ENCODE measurements around the gene LDLRAD4.
"Not testable (repeated sequence)": the region's sequence is repeated elsewhere in the genome, so short reads cannot be mapped to it uniquely, and the experiment has no call there.

The LDLRAD4 gene

DNA sequence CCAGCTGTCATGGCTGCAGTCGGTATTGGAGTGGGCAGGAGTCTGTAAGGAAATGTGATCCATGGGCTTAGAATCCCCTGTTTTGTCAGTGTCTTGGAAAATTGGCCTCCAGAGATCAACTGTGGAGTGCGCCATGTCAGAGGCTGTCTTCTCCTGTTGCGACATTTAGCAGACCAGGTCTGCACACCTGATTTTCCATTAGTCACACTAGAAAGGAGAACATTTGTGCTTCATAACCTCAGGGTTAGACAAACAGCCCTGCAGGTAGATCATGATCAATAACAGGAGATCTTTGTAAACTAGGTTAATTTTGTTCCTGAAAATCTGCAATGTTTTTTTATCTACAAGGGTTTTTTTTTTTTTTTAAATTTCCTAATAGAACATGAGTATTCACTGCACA is 28.0 kb downstream of the LDLRAD4 start:
- no peak for DNase-seq (ENCODE audit: low read depth)

DNA sequence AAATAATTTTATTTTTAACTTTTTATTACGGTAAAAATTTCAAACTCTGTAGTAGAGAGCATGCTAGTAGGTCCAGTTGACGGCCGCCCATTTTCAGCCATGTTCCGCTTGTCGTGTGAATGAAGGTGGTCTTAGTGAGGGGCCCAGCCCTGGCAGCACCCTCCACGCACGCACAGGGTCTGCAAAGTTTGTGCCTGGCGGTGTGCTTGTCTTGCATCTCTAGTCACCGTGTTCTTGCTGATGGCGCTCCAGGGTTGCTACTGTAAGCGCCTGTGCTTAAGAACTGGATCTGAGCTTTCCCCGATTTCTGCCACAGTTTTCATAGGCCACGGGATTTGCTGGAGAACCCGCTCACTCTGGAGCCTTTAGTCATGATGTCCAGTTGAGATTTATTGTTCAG is 28.9 kb downstream of the LDLRAD4 start:
- DNase-seq (ENCODE audit: low read depth), result no peak

DNA sequence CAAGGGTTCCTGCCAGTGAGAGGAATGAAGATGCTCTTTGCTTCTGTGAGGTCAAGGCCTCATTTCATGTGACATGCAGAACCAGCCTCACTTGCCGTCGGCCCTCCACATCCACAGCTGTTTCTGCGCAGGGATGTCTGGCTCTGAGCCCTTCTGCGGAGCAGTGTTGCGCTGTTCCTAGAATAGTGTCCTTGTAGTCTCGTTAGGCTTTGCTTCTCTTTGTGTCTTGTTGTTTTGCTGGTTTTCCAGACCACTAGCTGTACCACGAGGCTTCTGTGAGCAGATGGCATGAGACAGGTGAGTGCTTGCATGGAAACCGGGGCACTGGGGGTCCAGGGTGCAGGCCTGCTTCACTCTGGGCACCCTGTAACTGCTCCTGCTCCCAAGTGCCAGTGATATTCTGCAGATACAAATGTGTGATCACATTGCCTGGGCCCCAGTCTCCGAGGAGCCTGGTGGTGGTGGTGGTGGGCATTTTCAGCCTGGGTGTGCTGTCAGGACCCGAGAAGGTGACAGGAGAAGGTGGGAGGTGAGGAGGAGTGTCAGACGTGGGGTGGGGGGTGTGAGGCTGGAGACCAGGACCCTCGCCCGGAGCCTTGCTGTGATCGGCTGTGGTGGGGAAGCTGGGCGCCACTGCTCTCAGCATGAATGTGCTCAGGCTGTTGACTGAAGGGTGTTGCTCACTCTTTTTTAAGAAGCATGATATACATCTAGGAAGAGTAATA is 34.3 kb downstream of the LDLRAD4 start:
- DNase-seq (ENCODE audit: low read depth), result no peak

DNA sequence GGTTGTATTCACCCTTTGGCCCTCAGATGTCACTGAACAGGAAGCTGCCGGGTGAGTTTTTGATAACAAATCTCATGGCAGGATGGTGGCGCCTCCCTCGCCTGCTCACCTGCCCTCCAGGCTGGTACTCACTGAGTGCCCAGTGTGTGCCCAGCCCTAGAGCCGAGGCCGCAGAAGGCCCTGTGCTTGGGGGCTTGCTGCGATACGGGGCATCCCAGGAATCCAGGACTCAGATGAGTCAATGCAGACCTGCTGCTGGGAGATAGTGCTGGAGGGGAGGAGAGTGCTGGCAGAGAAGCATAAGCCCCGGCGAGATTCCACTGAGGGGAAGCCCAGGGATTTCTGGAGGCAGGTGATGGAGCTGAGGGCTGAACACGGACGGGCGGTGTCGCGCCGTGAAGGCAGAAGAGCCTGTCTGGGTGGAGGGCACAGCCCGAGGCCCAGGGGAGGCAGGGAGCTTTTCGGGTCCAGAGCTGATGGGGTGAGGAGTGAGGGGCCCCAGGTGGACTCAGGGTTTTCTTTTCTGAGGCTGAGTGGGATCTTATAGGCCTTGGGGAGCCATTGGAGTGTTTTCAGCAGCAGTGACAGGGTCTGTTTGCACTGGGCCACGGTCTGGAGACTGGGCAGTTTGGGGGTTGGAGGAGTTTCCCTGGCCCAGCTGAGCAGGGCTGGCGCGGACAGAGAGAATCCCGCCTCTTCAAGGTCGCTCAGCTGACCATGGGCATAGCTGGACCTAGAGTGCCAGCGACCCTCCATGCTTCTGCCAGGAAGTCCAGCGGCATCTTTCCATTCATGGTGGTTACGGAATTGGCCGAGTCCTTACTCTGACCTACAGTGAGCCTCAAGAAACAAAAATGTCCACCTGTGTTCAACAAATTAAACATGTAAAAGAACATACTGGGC is 35.5 kb downstream of the LDLRAD4 start:
- DNase-seq (ENCODE audit: low read depth), result no peak

DNA sequence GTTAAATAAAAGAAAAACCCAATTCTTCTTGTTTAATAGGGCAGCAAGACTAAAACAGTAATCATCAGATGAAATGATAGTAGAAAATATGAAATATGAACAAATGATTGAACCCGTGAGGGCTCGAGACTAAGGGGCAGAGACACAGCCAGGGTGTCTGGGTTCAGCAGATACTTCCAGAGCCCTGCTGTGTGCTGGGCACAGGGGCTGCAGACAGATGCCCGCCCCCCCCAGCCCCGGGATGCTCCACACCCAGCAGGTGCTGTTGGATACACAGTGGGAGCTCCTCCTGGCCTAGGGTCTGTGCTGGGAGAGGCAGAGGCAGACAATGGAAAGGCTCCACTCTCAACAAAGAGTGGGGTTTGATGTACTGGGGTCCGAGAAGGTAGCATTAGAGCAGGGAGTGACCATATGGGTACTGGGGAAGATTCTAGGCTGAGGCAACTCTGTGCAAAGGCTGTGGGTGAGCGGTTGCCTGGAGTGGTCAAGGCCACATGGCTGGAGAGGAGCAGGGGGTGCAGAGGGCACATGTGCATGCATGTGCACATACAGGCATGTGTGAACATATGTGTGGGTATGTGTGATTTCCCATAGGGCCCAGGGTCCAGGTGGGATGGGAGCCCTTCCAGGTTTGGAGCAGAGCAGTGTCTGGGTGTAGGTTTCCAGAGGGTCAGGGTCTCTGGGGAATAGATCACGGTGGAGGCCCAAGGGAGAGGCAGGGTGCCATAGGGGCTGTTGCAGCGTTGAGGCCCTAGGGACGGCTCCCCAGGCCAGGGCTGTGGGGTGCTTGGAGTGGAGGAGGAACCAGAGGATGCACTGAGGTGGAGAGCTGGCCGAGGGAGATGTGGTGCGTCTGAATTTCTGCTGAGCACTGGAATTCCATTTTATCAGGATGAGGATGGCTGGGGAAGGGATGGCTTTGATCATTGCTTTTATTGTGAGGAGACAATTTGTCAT is 36.7 kb downstream of the LDLRAD4 start:
- no peak for DNase-seq (ENCODE audit: low read depth)

DNA sequence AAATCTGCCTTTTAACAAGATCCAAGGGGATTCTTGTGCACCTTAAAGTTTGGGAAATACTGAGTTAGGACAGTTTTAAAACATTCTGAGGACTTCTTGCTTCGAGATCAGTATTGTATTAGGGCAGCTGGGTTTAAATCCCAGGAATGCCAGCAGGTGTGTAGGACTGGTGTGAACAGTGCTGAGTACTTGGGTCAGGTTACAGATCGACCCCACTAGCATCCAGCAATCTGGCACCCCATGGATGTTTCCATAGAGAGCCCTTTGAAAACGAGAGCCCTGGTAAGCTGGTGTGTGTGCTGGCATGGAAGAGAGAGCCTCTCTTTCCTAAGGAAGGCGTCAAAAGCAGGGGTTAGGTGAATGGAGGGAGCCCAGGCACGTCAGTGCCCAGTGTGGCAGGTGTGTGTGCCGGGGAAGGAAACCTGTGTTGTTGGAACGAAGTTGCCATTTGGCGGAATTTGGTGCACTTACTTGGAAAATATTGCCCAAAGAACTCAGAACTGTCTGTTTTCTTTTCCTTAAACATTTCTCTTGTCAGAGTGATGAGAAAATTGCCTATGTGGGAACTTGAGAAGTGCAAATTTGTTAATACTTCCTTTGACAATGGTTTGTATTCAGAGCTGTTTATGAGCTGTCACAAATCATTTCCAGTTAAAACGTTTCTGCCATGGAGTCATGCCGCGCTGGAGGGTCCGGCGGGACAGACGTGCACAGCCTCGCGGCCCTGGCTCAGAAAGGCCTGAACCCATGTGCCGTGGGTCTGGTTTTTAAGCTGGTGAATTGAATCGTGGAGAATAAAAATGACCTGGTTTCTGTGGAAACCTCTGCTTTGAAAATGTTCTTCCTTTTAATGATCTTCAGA is 38.1 kb downstream of the LDLRAD4 start:
- no peak for DNase-seq (ENCODE audit: low read depth)

DNA sequence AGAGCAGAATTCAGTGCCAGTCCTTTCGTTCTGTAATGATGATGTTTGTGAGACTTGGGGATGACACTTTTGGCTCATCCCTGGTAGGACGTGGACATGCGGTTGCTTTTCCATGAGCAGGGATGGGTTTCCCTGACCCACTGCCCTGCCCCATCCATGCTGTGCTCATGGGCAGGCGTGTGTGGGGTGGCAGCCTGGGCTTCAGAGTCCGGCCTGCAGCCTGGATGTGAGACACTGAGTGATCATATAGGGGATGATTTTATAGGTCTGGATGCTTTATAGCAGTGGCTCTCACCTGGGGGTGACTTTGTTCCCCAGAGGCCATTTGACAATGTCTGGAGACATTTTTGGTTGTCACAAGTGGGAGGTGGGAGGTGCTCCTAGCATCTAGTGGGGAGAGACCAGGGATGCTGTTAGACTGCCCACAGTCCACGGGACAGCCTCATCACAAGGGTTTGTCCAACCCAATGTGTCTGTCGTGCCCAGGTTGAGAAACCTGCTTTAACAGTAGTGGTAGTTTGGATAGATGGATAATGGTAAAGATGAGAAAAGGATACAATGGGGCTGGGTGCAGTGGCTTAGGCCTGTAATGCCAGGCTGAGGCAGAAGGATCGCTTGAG is 38.9 kb downstream of the LDLRAD4 start:
- DNase-seq (ENCODE audit: low read depth), result no peak

DNA sequence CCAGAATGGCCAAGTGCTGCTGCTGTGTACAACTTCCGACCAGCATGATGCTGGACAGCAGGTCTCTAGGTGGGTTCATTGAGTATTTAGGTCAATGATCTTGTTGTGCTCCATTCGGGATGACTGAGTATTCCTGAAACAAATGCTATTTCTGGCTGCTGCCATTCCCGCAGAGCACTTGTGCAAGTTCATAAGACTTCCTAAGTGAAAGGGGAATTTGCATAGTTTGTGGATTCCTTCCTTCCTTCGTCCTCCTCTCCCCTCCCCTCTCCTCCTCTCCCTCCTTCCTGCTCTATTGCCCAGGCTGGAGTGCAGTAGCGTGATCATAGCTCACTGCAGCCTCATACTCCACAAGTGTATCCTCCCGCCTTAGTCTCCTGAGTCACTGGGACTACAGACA is 40.4 kb downstream of the LDLRAD4 start:
- DNase-seq (ENCODE audit: low read depth), result no peak

DNA sequence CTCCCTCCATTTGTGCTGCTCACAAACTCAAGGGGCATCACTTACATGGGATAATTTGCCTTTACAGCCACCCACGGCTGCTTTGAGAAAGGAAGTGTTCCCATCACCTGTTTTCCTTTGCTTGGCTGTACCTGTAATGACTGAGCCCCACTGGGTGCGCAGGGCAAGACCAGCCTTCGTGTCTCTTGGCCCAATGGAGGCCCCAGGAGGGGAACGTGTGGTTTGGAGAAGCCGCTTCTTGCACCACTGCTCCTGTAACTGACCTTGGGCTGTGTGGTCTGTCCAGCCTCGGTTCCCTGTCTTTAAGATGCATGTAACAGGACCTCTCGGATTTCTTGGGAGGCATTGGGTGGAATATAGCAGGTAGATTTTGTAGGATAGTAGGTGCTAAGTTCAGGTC is 41.1 kb downstream of the LDLRAD4 start:
- no peak for DNase-seq (ENCODE audit: low read depth)

DNA sequence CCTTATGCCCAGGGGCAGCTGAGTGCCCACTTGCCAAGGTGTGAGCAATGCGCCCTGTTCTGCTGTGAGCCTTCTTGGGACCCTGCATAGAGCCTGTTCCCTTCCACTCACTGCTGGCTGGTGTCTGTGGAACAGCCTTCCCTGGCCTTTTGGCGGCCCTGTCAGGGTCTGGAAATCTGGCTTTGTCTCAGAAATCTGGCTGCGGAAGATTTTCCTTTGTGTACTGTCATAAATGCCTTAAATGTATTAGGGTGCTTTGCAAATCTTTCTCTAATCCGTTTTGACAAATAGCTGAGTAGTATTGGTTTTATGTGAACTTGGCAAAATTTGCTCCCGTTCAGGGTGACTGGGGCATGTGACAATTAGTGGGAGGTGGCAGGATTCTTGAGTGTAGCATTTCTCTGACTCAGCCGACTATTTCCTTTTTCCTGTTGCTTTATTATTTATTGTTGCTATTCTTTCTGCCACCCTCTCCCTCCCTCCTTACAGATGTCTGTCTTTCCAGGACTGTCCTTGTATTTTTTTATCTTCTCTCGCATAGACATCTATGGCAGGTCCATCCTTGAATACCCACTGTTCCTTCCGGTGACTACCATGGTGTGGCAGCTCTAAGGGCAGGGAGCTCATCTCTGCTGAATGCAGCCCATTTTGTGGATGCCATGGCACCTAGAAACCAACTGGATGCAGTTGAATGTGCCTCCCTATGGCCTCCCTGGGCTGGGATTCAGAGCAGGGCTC is 41.8 kb downstream of the LDLRAD4 start:
- no peak for DNase-seq (ENCODE audit: low read depth)

DNA sequence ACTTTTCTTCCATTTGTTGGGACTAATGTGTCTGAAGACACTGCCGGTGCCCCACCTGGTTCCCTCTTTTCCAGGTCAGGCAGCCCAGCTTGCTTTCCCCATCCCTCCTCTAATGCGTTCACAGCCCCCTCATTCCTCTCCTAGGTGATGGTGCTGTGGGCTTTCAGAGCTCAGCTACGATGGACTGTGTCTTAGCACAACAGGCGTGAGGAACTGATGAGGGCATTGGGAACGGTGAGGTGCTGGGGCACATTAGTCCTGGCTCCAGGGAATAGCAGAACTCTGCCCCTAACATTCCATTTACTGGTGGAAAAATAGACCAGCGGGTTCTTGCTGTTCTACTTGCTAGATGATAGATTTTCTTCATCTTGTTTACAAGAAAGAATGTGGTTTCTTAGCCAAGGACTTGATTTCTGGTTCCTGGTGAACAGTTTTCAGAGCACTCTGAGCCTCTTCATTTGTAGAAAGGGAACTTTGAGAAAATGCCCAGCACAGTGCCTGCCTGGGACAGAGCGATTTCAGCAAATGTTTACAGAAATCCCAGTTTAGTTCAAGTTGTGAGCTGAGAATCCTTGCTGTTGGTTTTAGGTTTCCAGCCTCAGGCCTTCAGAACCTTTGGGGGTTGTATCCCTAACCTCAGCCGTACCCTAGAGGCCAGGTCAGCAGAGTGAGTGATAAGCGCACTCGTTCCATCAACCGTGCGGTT is 42.5 kb downstream of the LDLRAD4 start:
- DNase-seq (ENCODE audit: low read depth), result no peak

DNA sequence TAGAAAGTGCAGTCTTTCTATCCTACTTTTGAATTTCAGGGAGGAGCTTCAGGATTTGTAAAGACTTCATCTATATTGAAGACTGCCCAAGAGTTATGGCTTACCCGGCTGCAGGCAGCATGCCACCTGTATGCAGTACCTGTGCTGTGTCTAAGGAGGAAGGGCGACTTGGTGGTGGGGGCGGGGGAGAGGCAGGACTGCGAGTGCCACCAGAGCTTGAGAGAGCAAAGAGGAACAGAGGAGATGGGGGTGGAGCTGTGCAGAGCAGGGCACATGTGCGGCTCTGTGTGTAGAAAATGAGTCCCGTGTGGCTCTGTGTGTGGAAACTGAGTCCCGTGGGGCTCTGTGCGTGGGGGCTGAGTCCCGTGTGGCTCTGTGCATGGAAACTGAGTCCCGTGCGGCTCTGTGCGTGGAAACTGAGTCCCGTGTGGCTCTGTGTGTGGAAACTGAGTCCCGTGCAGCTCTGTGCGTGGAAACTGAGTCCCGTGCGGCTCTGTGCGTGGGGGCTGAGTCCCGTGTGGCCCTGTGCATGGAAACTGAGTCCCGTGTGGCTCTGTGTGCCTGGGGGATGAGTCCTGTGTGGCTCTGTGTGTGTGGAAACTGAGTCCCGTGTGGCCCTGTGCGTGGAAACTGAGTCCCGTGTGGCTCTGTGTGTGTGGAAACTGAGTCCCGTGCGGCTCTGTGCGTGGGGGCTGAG is 43.2 kb downstream of the LDLRAD4 start:
- no peak for DNase-seq (ENCODE audit: low read depth)

DNA sequence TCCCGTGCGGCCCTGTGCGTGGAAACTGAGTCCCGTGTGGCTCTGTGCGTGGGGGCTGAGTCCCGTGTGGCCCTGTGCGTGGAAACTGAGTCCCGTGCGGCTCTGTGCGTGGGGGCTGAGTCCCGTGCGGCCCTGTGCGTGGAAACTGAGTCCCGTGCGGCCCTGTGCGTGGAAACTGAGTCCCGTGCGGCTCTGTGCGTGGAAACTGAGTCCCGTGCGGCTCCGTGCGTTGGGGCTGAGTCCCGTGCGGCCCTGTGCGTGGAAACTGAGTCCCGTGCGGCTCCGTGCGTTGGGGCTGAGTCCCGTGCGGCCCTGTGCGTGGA is 43.8 kb downstream of the LDLRAD4 start:
- not testable (repeated sequence) for DNase-seq (ENCODE audit: low read depth)

DNA sequence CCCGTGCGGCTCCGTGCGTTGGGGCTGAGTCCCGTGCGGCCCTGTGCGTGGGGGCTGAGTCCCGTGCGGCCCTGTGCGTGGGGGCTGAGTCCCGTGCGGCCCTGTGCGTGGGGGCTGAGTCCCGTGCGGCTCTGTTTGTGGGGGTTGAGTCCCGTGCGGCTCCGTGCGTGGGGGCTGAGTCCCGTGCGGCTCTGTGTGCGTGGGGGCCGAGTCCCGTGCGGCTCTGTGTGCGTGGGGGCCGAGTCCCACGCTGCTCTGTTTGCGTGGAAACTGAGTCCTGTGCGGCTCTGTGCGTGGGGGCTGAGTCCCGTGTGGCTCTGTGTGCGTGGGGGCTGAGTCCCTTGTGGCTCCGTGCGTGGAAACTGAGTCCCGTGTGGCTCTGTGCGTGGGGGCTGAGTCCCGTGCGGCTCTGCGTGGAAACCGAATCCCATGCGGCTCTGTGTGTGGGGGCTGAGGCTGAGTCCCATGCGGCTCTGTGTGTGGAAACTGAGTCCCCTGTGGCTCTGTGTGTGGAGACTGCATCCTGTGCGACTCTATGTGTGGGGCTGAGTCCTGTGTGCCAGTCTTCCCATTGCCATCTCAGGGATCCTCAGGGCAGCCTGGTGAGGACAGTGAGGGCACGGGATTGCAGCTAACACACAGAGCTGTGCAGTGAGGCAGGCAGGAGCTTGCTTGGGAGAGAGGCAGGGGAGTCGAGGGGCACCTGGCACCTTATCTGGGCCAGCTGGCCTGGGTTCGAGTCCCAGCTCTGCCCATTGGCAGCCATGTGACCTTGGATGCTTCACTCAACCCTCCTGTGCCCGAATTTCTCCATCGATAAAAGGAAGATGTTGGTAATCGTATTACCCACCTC is 44.5 kb downstream of the LDLRAD4 start:
- no peak for DNase-seq (ENCODE audit: low read depth)

DNA sequence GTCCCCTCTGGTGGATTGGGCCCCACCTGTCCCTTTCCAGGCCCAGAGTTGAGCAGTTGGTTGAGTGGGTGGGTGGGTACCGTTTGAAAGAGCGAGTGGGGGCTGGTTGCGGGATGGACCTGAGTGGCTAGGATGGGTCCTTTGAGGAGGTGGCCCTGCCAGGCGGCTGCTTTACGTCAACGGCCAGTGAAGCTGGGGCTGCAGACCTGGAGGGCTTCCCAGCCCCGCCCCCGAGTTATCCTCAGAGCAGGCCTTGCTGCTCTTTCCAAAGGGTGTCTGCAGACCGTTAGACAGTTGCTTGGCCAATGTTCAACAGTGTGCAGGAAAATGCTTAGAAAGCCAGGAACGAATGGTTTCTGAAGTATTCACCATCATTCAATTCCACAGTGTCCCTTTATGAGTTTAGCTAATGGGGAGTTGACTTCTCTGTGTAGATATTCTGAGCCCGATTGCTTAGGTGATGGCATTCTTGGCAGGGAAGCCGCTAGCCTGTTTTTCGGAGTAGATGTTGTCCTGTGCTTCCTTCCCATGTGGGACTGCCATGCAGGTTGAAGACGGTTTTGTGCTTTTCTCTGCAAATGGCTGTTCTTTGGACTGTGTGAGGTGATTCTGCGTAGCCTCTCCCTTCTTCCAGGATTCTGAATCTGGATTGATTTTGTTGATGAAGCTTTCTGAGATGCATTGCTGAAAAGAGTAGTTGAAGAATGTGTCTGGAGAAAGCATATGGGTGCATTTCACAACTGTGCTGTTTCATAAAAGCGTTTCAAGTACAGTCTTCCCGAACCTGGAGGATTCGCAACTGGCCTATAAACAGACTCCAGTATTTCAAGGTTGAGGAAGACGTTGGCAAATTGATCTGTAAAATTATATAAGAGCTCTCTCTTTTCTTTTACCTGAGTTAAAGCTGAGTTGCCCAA is 45.8 kb downstream of the LDLRAD4 start:
- no peak for DNase-seq (ENCODE audit: low read depth)

DNA sequence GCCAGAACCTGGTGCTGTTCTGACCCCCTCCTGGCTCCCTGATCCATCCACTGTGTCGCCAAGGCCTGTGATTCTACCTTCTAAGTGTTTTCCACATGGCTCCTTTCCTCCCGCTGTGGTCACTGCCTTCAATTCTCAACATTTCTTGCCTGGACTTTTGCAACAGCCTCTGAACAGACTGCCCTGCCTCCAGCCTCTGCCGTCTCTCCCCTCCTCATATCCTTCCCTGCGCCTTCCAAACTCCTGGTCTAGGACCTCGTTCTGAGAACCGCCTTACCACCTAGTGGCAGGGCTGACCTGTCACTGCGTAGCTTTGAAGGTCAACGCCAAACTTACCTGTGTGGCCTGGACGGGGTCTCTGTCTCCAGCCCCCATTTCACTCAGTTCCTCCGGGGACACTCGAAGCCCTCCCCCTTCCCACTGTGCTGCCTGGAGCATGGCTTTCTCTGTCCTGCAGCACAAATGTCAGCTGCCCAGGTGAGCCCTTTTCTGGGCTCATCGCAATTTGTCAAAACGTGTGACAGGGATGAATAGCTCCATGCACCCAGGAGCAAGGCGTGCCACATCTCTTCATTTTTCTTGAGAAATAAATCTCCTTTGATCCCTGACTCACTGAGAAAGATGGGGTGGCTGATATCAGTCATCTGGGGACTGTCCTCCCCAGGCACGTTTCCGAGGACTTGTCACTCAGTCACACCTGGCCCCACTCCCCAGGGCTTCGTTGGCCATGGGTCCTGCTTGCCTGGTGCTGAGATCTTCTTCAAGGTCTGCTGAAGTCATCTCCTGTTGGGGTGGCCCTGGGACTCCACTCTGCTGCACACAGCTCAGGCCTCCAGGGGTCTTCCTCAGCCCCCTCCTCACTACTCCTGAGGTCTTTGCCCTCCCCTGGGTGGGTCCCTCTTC is 46.7 kb downstream of the LDLRAD4 start:
- no peak for DNase-seq (ENCODE audit: low read depth)
